Measurements from ENCODE around the gene HOXA2. TPM values are rescaled to one million over a fixed set of nuclear protein-coding genes. Genes with fewer than 3 reads are reported as not detected.

Gene HOXA2
- total RNA-seq, 2 donors from 2014 or later, result not detected

DNA sequence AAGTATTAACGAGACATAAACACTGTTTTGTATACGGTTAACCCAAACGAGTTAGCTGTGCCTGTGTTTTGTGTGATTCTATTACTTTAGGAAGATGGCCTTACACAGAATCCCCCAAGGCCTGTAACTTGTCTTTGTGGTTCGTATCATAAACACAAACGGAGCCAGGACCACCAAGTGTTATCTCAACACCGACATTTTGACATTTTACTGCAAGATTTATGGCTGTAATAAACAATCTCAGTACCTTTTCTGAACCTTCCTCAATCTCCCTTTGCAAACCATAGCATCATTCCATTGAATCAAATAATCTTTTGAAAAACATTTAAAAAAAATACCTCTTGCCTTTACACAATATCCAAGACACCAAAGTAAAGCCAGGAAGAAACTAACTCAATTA lies 30.5 kb upstream of the HOXA2 start:
- H3K36me3 ChIP-seq (ENCODE audit: control insufficient read depth, insufficient read depth, low read length), result no peaks in the 10 kb centered on the region
- Mint-ChIP-seq H3K27me3 (ENCODE audit: insufficient read depth) (peaks cover 97% of the 10 kb centered on the region), H3K27ac (no peak overlapping the region), H3K4me1 (no peaks in the 10 kb centered on the region), H3K9me3 (no peaks in the 10 kb centered on the region), H3K36me3 (ENCODE audit: low read depth) (no peaks in the 10 kb centered on the region), H3K4me3 (no peak overlapping the region)
- H3K4me3 ChIP-seq (ENCODE audit: low read length), result no peak overlapping the region
- 25 to 26% methylated on average over 6 of the region's 6 CpGs for WGBS, 2 experiments (ENCODE audit: insufficient coverage in 1 of 2, insufficient read length in 1 of 2)
- H3K27ac ChIP-seq (ENCODE audit: low read depth, low read length), result no peak overlapping the region
- no peak overlapping the region for H3K9ac ChIP-seq (ENCODE audit: extremely low read depth, low read length, poor library complexity, severe bottlenecking)
- H3K27me3 ChIP-seq (ENCODE audit: control insufficient read depth, insufficient read depth, low read length, poor library complexity, severe bottlenecking), result peaks cover 99% of the 10 kb centered on the region
- H3K4me1 ChIP-seq (ENCODE audit: control insufficient read depth, insufficient read depth, low read length), result no peaks in the 10 kb centered on the region
- peaks cover 7% of the 10 kb centered on the region for H3K9me3 ChIP-seq (ENCODE audit: control insufficient read depth, low read length)
- no peak for DNase-seq
- TF ChIP-seq CTCF (conservative IDR thresholded peaks at IDR 0.05), result no peak

DNA sequence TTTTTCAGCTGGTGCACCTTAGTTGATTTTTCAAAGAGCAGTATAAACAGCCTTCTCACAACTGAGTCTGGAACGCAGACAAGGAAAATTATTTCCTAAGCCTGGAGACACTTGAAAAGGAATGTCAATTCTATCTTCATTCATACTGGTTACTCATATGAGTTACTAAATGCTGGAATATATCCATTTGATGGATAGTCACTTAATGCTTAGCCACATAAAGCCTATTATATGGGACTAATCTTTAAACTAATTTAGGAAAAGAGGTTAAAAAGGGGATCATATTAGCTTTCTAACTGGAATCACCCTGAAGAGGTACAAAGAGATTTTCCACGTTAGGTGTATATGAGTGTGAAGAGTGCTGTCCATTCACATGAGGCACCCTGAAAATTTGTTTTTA lies 29.7 kb upstream of the HOXA2 start:
- no peak overlapping the region for H3K4me3 Mint-ChIP-seq
- TF ChIP-seq CTCF (conservative IDR thresholded peaks at IDR 0.05), result no peak
- no peak for DNase-seq
- H3K4me1 Mint-ChIP-seq, result no peaks in the 10 kb centered on the region
- no peak overlapping the region for H3K27ac Mint-ChIP-seq
- no peaks in the 10 kb centered on the region for H3K36me3 ChIP-seq (ENCODE audit: control insufficient read depth, insufficient read depth, low read length)
- H3K36me3 Mint-ChIP-seq (ENCODE audit: low read depth), result no peaks in the 10 kb centered on the region
- H3K4me3 ChIP-seq (ENCODE audit: low read length), result no peak overlapping the region
- peaks cover 7% of the 10 kb centered on the region for H3K9me3 ChIP-seq (ENCODE audit: control insufficient read depth, low read length)
- no peak overlapping the region for H3K9ac ChIP-seq (ENCODE audit: extremely low read depth, low read length, poor library complexity, severe bottlenecking)
- H3K4me1 ChIP-seq (ENCODE audit: control insufficient read depth, insufficient read depth, low read length), result no peaks in the 10 kb centered on the region
- H3K9me3 Mint-ChIP-seq, result no peaks in the 10 kb centered on the region
- H3K27ac ChIP-seq (ENCODE audit: low read depth, low read length), result no peak overlapping the region
- 34 to 40% methylated on average over 1 to 2 of the region's 2 CpGs for WGBS, 2 experiments (ENCODE audit: insufficient coverage in 1 of 2, insufficient read length in 1 of 2)
- H3K27me3 ChIP-seq (ENCODE audit: control insufficient read depth, insufficient read depth, low read length, poor library complexity, severe bottlenecking), result peaks cover 99% of the 10 kb centered on the region
- peaks cover 97% of the 10 kb centered on the region for H3K27me3 Mint-ChIP-seq (ENCODE audit: insufficient read depth)

- Histone ChIP-seq H3K9ac (ENCODE audit: extremely low read depth, low read length, poor library complexity, severe bottlenecking) (no peak overlapping the region), H3K9me3 (ENCODE audit: control insufficient read depth, low read length) (peaks cover 7% of the 10 kb centered on the region), H3K36me3 (ENCODE audit: control insufficient read depth, insufficient read depth, low read length) (no peaks in the 10 kb centered on the region), H3K27me3 (ENCODE audit: control insufficient read depth, insufficient read depth, low read length, poor library complexity, severe bottlenecking) (peaks cover 99% of the 10 kb centered on the region), H3K4me1 (ENCODE audit: control insufficient read depth, insufficient read depth, low read length) (no peaks in the 10 kb centered on the region), H3K4me3 (ENCODE audit: low read length) (peak overlapping the region; percentile 66), H3K27ac (ENCODE audit: low read depth, low read length) (no peak overlapping the region)
- peak overlapping the region; percentile 39 for H3K4me3 Mint-ChIP-seq
- H3K36me3 Mint-ChIP-seq (ENCODE audit: low read depth), result no peaks in the 10 kb centered on the region
- no peak for DNase-seq
- 3 to 9% methylated on average over 9 to 12 of the region's 12 CpGs for WGBS, 2 experiments (ENCODE audit: insufficient coverage in 1 of 2, insufficient read length in 1 of 2)
- H3K4me1 Mint-ChIP-seq, result no peaks in the 10 kb centered on the region
- no peak overlapping the region for H3K27ac Mint-ChIP-seq
- H3K9me3 Mint-ChIP-seq, result no peaks in the 10 kb centered on the region
- TF ChIP-seq CTCF (conservative IDR thresholded peaks at IDR 0.05), result no peak
- peaks cover 97% of the 10 kb centered on the region for H3K27me3 Mint-ChIP-seq (ENCODE audit: insufficient read depth)
Observed at GRCh38 chr7:27131390-27131819, 28.9 kb upstream of the HOXA2 start.
